ENCODE measurements around the gene MYO15A.

- TF ChIP-seq, protein P1, sequence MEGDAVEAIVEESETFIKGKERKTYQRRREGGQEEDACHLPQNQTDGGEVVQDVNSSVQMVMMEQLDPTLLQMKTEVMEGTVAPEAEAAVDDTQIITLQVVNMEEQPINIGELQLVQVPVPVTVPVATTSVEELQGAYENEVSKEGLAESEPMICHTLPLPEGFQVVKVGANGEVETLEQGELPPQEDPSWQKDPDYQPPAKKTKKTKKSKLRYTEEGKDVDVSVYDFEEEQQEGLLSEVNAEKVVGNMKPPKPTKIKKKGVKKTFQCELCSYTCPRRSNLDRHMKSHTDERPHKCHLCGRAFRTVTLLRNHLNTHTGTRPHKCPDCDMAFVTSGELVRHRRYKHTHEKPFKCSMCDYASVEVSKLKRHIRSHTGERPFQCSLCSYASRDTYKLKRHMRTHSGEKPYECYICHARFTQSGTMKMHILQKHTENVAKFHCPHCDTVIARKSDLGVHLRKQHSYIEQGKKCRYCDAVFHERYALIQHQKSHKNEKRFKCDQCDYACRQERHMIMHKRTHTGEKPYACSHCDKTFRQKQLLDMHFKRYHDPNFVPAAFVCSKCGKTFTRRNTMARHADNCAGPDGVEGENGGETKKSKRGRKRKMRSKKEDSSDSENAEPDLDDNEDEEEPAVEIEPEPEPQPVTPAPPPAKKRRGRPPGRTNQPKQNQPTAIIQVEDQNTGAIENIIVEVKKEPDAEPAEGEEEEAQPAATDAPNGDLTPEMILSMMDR (conservative IDR thresholded peaks at IDR 0.05; ENCODE audit: low read depth in 2 of 2) = no peak
- TF ChIP-seq POLR2AphosphoS5 (IDR thresholded peaks at IDR 0.05; ENCODE audit: low read depth) (no peak), EZH2phosphoT487 (IDR thresholded peaks at IDR 0.05; ENCODE audit: unreplicated experiment) (no peak), EZH2 (IDR thresholded peaks at IDR 0.05; ENCODE audit: low read depth, unreplicated experiment) (no peak), NANOG (IDR thresholded peaks at IDR 0.05; ENCODE audit: borderline replicate concordance) (no peak), JUNB (IDR thresholded peaks at IDR 0.05; ENCODE audit: unreplicated experiment) (no peak), STAT1 (IDR thresholded peaks at IDR 0.05; ENCODE audit: unreplicated experiment) (no peak)
- TF ChIP-seq, protein P2, sequence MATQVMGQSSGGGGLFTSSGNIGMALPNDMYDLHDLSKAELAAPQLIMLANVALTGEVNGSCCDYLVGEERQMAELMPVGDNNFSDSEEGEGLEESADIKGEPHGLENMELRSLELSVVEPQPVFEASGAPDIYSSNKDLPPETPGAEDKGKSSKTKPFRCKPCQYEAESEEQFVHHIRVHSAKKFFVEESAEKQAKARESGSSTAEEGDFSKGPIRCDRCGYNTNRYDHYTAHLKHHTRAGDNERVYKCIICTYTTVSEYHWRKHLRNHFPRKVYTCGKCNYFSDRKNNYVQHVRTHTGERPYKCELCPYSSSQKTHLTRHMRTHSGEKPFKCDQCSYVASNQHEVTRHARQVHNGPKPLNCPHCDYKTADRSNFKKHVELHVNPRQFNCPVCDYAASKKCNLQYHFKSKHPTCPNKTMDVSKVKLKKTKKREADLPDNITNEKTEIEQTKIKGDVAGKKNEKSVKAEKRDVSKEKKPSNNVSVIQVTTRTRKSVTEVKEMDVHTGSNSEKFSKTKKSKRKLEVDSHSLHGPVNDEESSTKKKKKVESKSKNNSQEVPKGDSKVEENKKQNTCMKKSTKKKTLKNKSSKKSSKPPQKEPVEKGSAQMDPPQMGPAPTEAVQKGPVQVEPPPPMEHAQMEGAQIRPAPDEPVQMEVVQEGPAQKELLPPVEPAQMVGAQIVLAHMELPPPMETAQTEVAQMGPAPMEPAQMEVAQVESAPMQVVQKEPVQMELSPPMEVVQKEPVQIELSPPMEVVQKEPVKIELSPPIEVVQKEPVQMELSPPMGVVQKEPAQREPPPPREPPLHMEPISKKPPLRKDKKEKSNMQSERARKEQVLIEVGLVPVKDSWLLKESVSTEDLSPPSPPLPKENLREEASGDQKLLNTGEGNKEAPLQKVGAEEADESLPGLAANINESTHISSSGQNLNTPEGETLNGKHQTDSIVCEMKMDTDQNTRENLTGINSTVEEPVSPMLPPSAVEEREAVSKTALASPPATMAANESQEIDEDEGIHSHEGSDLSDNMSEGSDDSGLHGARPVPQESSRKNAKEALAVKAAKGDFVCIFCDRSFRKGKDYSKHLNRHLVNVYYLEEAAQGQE (IDR thresholded peaks at IDR 0.05; ENCODE audit: unreplicated experiment) = no peak
- TF ChIP-seq, protein P3, sequence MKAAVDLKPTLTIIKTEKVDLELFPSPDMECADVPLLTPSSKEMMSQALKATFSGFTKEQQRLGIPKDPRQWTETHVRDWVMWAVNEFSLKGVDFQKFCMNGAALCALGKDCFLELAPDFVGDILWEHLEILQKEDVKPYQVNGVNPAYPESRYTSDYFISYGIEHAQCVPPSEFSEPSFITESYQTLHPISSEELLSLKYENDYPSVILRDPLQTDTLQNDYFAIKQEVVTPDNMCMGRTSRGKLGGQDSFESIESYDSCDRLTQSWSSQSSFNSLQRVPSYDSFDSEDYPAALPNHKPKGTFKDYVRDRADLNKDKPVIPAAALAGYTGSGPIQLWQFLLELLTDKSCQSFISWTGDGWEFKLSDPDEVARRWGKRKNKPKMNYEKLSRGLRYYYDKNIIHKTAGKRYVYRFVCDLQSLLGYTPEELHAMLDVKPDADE (IDR thresholded peaks at IDR 0.05) = no peak
These were observed 69.2 kb downstream of the MYO15A start for GRCh38 chr17:18177722-18178121.

Measured in GM23338 (cell line).